ENCODE results near the gene ZMYND11. TPM values are rescaled to one million over a fixed set of nuclear protein-coding genes. Genes with fewer than 3 reads are reported as not detected.
A peak's percentile ranks its signal among the peaks of the same experiment; 100 is the strongest.

Gene ZMYND11
- polyA plus RNA-seq (21.9 to 36.1 TPM (median 33.6 TPM) in 3 replicates), polyA minus RNA-seq (8.5 to 28.7 TPM (median 15.3 TPM) in 3 replicates)
- polyA plus RNA-seq (2011; ENCODE audit: low read depth): 52.3 TPM
- polyA plus RNA-seq (2011; cell fraction: cytosol; rRNA removed): 23.7 and 34.9 TPM in 2 replicates
- polyA plus RNA-seq (2011; cell fraction: nucleus; rRNA removed): 22.9 and 35.1 TPM in 2 replicates
- polyA plus RNA-seq (2012; ENCODE audit: low replicate concordance): 22.2 and 28.3 TPM in 2 replicates
- polyA minus RNA-seq (2011; cell fraction: cytosol; rRNA and poly(A)+ RNA removed): 15.9 TPM
- polyA minus RNA-seq (2011; cell fraction: nucleus; rRNA and poly(A)+ RNA removed): 7.9 and 18.9 TPM in 2 replicates

GRCh38 chr10:135132-135600 lies at the start of gene ZMYND11:
ZMYND11 (plus strand) TSS chr10:135455; CDS start chr10:180013, 44,558 bp downstream.
- dilution Hi-C loops (cut with MboI; ENCODE audit: extremely low pct_ligation_motif_present, low sequenced_read_pairs): no loop called here
- H3K9me3 ChIP-seq (ENCODE audit: control insufficient read depth, low read depth, low read length): no peaks in the 10 kb centered on the region
- H3K4me3 ChIP-seq (ENCODE audit: control insufficient read depth in 2 of 3, extremely low read depth in 1 of 3, insufficient read depth in 2 of 3, low read depth in 1 of 3, low read length in 3 of 3): peak within 1 kb of the TSS; percentile 75 to 94 (median 79)
- H2AFZ ChIP-seq (ENCODE audit: control insufficient read depth, low read length): peak within 1 kb of the TSS; percentile 87
- H3K9me1 ChIP-seq (ENCODE audit: control insufficient read depth, extremely low read depth, insufficient read depth, low read length): peaks cover 5% of the 10 kb centered on the region
- no peaks in the 10 kb centered on the region for H3K27me3 ChIP-seq (ENCODE audit: control insufficient read depth, extremely low read depth, insufficient read depth, low read length)
- H3K79me2 ChIP-seq (ENCODE audit: control insufficient read depth, insufficient read depth, low read length): peaks cover 43% of the 10 kb centered on the region
- H3K4me2 ChIP-seq (ENCODE audit: control insufficient read depth, extremely low read depth, insufficient read depth, low read depth, low read length): peak within 1 kb of the TSS; percentile 98
- H3K4me1 ChIP-seq (ENCODE audit: control insufficient read depth, extremely low read depth, insufficient read depth, low read length): peaks cover 31% of the 10 kb centered on the region
- TF ChIP-seq CTCF (optimal IDR thresholded peaks at IDR 0.05 in 1 of 3, IDR thresholded peaks at IDR 0.05 in 1 of 3, conservative IDR thresholded peaks at IDR 0.05 in 1 of 3; ENCODE audit: extremely low read depth in 1 of 3, insufficient read depth in 2 of 3, low read length in 3 of 3) (no peak), EZH2 (IDR thresholded peaks at IDR 0.05; ENCODE audit: low read length) (no peak)
- peak within 1 kb of the TSS; percentile 83 for H3K9ac ChIP-seq (ENCODE audit: control insufficient read depth, extremely low read depth, insufficient read depth, low read length)
- DNase-seq (ENCODE audit: low read depth, low spot score) (no peak), FAIRE-seq (no peak)
- no peaks in the 10 kb centered on the region for H3K36me3 ChIP-seq (ENCODE audit: control insufficient read depth in 2 of 2, extremely low read depth in 1 of 2, insufficient read depth in 2 of 2, low read length in 2 of 2)
- peak within 1 kb of the TSS; percentile 75 for H3K27ac ChIP-seq (ENCODE audit: control insufficient read depth, insufficient read depth, low read length)
- H4K20me1 ChIP-seq (ENCODE audit: control insufficient read depth, extremely low read depth, insufficient read depth, low read length): peaks cover 7% of the 10 kb centered on the region

GRCh38 chr10:86031-86430 lies 49.2 kb upstream of the ZMYND11 start:
- Histone ChIP-seq H3K4me2 (ENCODE audit: control insufficient read depth, extremely low read depth, insufficient read depth, low read depth, low read length) (no peak overlapping the region), H3K27ac (ENCODE audit: control insufficient read depth, insufficient read depth, low read length) (no peak overlapping the region), H3K9ac (ENCODE audit: control insufficient read depth, extremely low read depth, insufficient read depth, low read length) (no peak overlapping the region), H3K79me2 (ENCODE audit: control insufficient read depth, insufficient read depth, low read length) (no peaks in the 10 kb centered on the region), H3K9me3 (ENCODE audit: control insufficient read depth, low read depth, low read length) (no peaks in the 10 kb centered on the region), H4K20me1 (ENCODE audit: control insufficient read depth, extremely low read depth, insufficient read depth, low read length) (no peaks in the 10 kb centered on the region), H3K36me3 (ENCODE audit: control insufficient read depth in 2 of 2, extremely low read depth in 1 of 2, insufficient read depth in 2 of 2, low read length in 2 of 2) (no peaks in the 10 kb centered on the region), H2AFZ (ENCODE audit: control insufficient read depth, low read length) (no peak overlapping the region), H3K9me1 (ENCODE audit: control insufficient read depth, extremely low read depth, insufficient read depth, low read length) (no peaks in the 10 kb centered on the region), H3K4me1 (ENCODE audit: control insufficient read depth, extremely low read depth, insufficient read depth, low read length) (peaks cover 3% of the 10 kb centered on the region), H3K4me3 (ENCODE audit: control insufficient read depth in 2 of 3, extremely low read depth in 1 of 3, insufficient read depth in 2 of 3, low read depth in 1 of 3, low read length in 3 of 3) (no peak overlapping the region), H3K27me3 (ENCODE audit: control insufficient read depth, extremely low read depth, insufficient read depth, low read length) (no peaks in the 10 kb centered on the region)
- FAIRE-seq: no peak
- dilution Hi-C loops (cut with MboI; ENCODE audit: extremely low pct_ligation_motif_present, low sequenced_read_pairs): no loop called here
- no peak for TF ChIP-seq CTCF (optimal IDR thresholded peaks at IDR 0.05 in 1 of 3, IDR thresholded peaks at IDR 0.05 in 1 of 3, conservative IDR thresholded peaks at IDR 0.05 in 1 of 3; ENCODE audit: extremely low read depth in 1 of 3, insufficient read depth in 2 of 3, low read length in 3 of 3)
- no peak for TF ChIP-seq EZH2 (IDR thresholded peaks at IDR 0.05; ENCODE audit: low read length)
- no peak for DNase-seq (ENCODE audit: low read depth, low spot score)

All from keratinocyte (primary cell).